ENCODE results near the gene DCPS. TPM values are rescaled to one million over a fixed set of nuclear protein-coding genes. Genes with fewer than 3 reads are reported as not detected.

DCPS gene
- total RNA-seq, 4 donors from 2014 or later, result 15.1 to 23.4 (median 16.7) TPM

DNA sequence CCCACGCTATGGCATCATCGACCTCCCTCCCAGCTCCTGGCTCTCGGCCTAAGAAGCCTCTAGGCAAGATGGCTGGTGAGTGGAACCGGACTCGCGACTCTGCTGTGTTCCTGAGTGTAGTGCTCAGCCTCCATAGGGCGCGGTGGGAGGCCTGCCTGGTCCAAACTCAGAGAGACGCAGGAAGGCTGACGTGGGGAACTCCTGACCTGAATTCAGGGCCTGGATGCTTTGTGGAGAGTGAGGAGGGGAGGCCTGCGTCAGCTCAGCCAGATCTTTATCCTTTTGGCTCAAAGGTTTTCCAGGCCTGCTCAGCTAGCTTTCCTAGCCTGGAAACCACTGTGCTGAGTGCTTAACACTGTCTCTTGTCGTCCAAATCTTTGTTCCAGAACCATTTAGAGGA is 13.0 kb upstream of the DCPS start:
- no peak for DNase-seq (ENCODE audit: low spot score in 2 of 2)
- TF ChIP-seq POLR2A (IDR thresholded peaks at IDR 0.05), result no peak
- TF ChIP-seq, protein P1, sequence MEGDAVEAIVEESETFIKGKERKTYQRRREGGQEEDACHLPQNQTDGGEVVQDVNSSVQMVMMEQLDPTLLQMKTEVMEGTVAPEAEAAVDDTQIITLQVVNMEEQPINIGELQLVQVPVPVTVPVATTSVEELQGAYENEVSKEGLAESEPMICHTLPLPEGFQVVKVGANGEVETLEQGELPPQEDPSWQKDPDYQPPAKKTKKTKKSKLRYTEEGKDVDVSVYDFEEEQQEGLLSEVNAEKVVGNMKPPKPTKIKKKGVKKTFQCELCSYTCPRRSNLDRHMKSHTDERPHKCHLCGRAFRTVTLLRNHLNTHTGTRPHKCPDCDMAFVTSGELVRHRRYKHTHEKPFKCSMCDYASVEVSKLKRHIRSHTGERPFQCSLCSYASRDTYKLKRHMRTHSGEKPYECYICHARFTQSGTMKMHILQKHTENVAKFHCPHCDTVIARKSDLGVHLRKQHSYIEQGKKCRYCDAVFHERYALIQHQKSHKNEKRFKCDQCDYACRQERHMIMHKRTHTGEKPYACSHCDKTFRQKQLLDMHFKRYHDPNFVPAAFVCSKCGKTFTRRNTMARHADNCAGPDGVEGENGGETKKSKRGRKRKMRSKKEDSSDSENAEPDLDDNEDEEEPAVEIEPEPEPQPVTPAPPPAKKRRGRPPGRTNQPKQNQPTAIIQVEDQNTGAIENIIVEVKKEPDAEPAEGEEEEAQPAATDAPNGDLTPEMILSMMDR (IDR thresholded peaks at IDR 0.05), result no peak
- intact Hi-C loops (cut with DNase I; ENCODE audit: low total_unique reads), result no loop called here
- H3K4me3 ChIP-seq (ENCODE audit: low read depth, poor library complexity, severe bottlenecking), result no peak overlapping the region
- WGBS, 2 donors, result 73 to 92% methylated on average over 12 of the region's 12 CpGs

DNA sequence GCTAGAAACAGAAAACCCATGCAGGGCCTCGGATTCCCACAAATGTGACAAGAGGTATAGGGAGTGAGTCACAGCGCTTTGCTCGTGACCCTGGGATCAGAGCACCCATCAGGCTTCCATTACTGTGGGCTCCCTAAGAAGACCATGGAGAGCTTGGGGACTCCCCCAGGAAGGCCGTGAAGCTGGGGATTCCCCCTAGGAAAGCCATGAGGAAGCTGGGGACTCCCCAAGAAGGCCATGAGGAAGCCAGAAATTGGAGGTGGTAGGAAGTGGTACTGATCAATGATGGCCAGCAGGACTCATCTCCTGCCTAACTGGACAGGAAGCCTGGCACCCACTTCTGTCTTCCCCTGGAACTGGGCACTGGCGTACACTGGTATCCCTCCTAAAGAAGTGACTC is 10.1 kb upstream of the DCPS start:
- 78 to 81% methylated on average over 5 of the region's 5 CpGs for WGBS, 2 donors
- no peak overlapping the region for H3K4me3 ChIP-seq (ENCODE audit: low read depth, poor library complexity, severe bottlenecking)
- intact Hi-C loops (cut with DNase I; ENCODE audit: low total_unique reads), result no loop called here
- no peak for DNase-seq (ENCODE audit: low spot score in 2 of 2)
- TF ChIP-seq, protein P1 (IDR thresholded peaks at IDR 0.05), result no peak
- TF ChIP-seq POLR2A (IDR thresholded peaks at IDR 0.05), result no peak

DNA sequence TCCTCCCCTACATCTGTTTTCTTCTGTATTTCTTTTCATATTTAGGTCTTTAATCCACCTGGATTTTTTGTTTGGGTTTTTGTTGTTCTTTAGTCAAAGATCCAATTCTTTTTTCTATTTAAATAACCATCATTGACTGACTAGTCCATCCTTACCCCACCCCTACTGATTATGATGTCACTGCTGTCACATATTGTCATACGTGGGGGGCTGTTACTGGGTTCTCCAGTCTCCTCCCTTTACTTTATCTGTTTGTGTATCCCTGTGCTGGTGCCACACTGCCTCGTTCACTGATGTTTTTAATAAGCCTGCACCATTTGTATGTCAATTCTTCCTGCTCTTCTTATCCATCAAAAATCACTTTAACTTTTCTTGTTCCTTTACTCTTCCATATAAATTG is 6.9 kb upstream of the DCPS start:
- WGBS, 2 donors, result 48 to 85% methylated on average over 2 of the region's 2 CpGs
- no peak for TF ChIP-seq POLR2A (IDR thresholded peaks at IDR 0.05)
- TF ChIP-seq, protein P1 (IDR thresholded peaks at IDR 0.05), result no peak
- no peak for DNase-seq (ENCODE audit: low spot score in 2 of 2)
- no peak overlapping the region for H3K4me3 ChIP-seq (ENCODE audit: low read depth, poor library complexity, severe bottlenecking)
- intact Hi-C loops (cut with DNase I; ENCODE audit: low total_unique reads), result no loop called here

DNA sequence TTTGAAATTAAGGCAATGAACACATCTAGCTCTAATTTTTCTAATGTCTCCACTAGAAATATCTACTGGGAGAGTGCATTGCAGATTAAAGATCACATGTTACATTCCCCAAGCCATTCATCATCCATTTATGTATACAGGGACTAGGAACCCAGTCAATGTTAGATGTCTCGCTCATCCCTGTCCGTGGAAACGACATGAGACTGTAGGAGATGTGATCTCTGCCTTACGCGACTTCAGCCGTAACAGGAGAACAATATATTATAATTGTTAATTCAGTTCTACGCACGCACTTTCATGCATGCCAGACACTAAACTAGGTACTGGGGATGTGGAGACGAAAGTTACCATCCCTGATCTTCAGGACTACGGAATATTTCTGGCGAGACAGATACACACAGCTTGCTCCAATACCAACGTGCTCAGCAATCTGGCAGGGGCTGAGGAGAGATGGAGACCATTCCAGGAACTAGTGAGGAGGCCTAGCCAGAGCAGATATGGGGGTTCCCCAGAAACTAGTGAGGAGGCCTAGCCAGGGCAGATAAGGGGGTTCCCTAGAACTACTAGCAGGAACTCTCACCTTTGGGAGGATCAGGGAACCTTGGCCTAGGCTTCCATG is 706 bp downstream of the DCPS start:
- TF ChIP-seq, protein P1 (IDR thresholded peaks at IDR 0.05), result no peak
- no peak for TF ChIP-seq POLR2A (IDR thresholded peaks at IDR 0.05)
- intact Hi-C loops (cut with DNase I; ENCODE audit: low total_unique reads), result no loop called here
- no peak for DNase-seq (ENCODE audit: low spot score in 2 of 2)
- whole genome bisulfite sequencing, 2 donors, result 16 to 22% methylated on average over 12 of the region's 12 CpGs
- H3K4me3 ChIP-seq (ENCODE audit: low read depth, poor library complexity, severe bottlenecking), result peak overlapping the region; percentile 56

DNA sequence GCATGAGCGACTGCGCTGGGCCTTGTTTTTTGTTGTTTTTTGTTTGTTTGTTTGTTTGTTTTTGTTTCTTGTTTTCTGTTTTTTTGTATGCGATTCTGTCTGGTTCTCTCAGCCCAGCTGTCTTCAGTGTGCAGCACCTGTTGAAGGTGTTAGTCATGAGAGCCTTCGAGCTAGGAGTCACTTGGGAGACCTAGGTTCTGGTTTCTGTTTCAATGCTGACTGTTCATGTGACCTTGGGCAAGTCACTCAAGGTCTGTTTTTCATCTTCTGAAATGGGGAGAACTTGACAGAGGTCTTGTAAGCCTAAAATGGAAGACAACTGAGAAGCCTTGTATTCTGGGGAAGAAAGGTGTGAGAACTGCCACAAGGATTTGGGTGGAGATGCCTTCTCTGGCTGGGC is 1.8 kb downstream of the DCPS start:
- intact Hi-C loops (cut with DNase I; ENCODE audit: low total_unique reads), result no loop called here
- DNase-seq (ENCODE audit: low spot score in 2 of 2), result no peak
- H3K4me3 ChIP-seq (ENCODE audit: low read depth, poor library complexity, severe bottlenecking), result no peak overlapping the region
- 89 to 91% methylated on average over 4 of the region's 4 CpGs for WGBS, 2 donors
- TF ChIP-seq, protein P1 (IDR thresholded peaks at IDR 0.05), result no peak
- no peak for TF ChIP-seq POLR2A (IDR thresholded peaks at IDR 0.05)

DNA sequence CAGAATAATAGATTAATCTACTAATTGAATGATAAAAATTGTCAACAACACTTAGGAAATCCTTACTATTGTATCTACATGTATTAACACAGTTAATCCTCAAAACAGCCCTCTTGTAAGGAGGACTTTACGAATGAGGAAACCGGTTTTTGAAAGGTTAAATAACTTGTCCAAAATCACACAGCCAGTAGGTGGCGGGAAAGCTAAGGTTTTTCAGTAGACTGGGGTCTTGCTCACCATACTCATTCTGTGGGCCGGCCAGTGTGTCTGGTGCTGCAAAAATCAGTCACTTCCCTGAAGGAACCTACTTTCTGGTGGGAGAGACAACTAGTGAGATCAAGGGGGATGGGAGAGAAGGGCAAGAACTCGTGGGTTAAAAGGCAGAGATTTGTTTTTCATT is 3.8 kb downstream of the DCPS start:
- H3K4me3 ChIP-seq (ENCODE audit: low read depth, poor library complexity, severe bottlenecking), result no peak overlapping the region
- intact Hi-C loops (cut with DNase I; ENCODE audit: low total_unique reads), result no loop called here
- no peak for TF ChIP-seq POLR2A (IDR thresholded peaks at IDR 0.05)
- TF ChIP-seq, protein P1 (IDR thresholded peaks at IDR 0.05), result no peak
- WGBS, 2 donors, result 46 to 48% methylated on average over 5 of the region's 5 CpGs
- no peak for DNase-seq (ENCODE audit: low spot score in 2 of 2)
